Measurements from ENCODE around the gene DLGAP1. TPM values are rescaled to one million over a fixed set of nuclear protein-coding genes. Genes with fewer than 3 reads are reported as not detected.

The DLGAP1 gene
- total RNA-seq, 1 experiment from 2014 or later, result 0.39 TPM

DNA sequence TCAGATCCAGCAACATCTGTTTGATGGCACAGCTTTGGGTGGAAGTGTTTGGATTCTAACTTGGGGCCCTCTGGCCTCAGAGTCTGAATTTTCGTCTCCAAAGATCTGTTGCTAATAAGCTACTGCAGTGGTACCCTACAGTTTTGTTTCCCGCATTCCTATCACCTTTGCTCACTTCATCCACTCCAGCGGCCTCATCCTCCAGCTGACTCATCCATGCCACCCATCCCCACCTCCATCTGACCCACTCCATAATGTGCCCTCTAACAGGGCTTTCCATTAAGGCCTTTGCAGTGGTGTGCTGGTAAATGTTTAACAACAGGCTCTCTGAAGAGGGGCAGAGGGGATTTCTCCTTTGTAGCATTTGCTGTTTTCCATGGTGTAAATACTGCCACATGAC lies 779.7 kb downstream of the DLGAP1 start:
- BruUV-seq (replicated peaks), result no TSS peak
- no peak overlapping the region for H3K9ac ChIP-seq (ENCODE audit: low read length)
- no peaks in the 10 kb centered on the region for H4K20me1 ChIP-seq (ENCODE audit: insufficient read depth)
- ChIA-PET RAD21 (ENCODE audit: low non-redundant PET in 1 of 2, low total read pairs in 2 of 2, uncharacterized antibody in 2 of 2, unreplicated experiment in 2 of 2) (no interaction called here), POLR2A (no interaction called here), CTCF (interaction anchor here (1.2 to 1.5 kb wide), 2 partner anchors 9 to 194 kb away, joined by 3 to 5 read pairs; no protein-coding TSS in a partner anchor)
- no peaks in the 10 kb centered on the region for H3K9me3 ChIP-seq (ENCODE audit: control insufficient read depth in 1 of 2, insufficient read depth in 1 of 2, low read depth in 1 of 2, low read length in 2 of 2)
- no peaks in the 10 kb centered on the region; the same call in 1 of the 2 replicates for H3K9me2 ChIP-seq (ENCODE audit: insufficient read depth)
- H3K27me3 ChIP-seq (ENCODE audit: insufficient read depth, low read length), result no peaks in the 10 kb centered on the region
- H3K4me1 ChIP-seq (ENCODE audit: control insufficient read depth in 1 of 2, insufficient read depth in 2 of 2, low read length in 2 of 2), result peaks cover 25 to 28% of the 10 kb centered on the region in 2 experiments
- DNase-seq (ENCODE audit: low read depth, low spot score) (no peak), ATAC-seq (peak; percentile 50)
- H2AFZ ChIP-seq (ENCODE audit: low read depth, low read length, poor library complexity, severe bottlenecking), result no peak overlapping the region
- H3K36me3 ChIP-seq (ENCODE audit: control insufficient read depth in 1 of 2, insufficient read depth in 2 of 2, low read length in 2 of 2), result no peaks in the 10 kb centered on the region
- no peak for TF ChIP-seq CBX3 (IDR thresholded peaks at IDR 0.05; ENCODE audit: low read depth)
- no peak for TF ChIP-seq EZH2 (IDR thresholded peaks at IDR 0.05)
- TF ChIP-seq, protein P1, sequence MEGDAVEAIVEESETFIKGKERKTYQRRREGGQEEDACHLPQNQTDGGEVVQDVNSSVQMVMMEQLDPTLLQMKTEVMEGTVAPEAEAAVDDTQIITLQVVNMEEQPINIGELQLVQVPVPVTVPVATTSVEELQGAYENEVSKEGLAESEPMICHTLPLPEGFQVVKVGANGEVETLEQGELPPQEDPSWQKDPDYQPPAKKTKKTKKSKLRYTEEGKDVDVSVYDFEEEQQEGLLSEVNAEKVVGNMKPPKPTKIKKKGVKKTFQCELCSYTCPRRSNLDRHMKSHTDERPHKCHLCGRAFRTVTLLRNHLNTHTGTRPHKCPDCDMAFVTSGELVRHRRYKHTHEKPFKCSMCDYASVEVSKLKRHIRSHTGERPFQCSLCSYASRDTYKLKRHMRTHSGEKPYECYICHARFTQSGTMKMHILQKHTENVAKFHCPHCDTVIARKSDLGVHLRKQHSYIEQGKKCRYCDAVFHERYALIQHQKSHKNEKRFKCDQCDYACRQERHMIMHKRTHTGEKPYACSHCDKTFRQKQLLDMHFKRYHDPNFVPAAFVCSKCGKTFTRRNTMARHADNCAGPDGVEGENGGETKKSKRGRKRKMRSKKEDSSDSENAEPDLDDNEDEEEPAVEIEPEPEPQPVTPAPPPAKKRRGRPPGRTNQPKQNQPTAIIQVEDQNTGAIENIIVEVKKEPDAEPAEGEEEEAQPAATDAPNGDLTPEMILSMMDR (IDR thresholded peaks at IDR 0.05 in 2 of 3, conservative IDR thresholded peaks at IDR 0.05 in 1 of 3; ENCODE audit: borderline replicate concordance in 1 of 3, insufficient read depth in 1 of 3, low read depth in 2 of 3, low read length in 2 of 3), result no peak
- TF ChIP-seq, protein P2, sequence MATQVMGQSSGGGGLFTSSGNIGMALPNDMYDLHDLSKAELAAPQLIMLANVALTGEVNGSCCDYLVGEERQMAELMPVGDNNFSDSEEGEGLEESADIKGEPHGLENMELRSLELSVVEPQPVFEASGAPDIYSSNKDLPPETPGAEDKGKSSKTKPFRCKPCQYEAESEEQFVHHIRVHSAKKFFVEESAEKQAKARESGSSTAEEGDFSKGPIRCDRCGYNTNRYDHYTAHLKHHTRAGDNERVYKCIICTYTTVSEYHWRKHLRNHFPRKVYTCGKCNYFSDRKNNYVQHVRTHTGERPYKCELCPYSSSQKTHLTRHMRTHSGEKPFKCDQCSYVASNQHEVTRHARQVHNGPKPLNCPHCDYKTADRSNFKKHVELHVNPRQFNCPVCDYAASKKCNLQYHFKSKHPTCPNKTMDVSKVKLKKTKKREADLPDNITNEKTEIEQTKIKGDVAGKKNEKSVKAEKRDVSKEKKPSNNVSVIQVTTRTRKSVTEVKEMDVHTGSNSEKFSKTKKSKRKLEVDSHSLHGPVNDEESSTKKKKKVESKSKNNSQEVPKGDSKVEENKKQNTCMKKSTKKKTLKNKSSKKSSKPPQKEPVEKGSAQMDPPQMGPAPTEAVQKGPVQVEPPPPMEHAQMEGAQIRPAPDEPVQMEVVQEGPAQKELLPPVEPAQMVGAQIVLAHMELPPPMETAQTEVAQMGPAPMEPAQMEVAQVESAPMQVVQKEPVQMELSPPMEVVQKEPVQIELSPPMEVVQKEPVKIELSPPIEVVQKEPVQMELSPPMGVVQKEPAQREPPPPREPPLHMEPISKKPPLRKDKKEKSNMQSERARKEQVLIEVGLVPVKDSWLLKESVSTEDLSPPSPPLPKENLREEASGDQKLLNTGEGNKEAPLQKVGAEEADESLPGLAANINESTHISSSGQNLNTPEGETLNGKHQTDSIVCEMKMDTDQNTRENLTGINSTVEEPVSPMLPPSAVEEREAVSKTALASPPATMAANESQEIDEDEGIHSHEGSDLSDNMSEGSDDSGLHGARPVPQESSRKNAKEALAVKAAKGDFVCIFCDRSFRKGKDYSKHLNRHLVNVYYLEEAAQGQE (IDR thresholded peaks at IDR 0.05; ENCODE audit: low read depth), result no peak
- TF ChIP-seq CEBPB (IDR thresholded peaks at IDR 0.05; ENCODE audit: low read depth), result no peak
- TF ChIP-seq SIN3A (IDR thresholded peaks at IDR 0.05; ENCODE audit: low read depth), result no peak
- TF ChIP-seq ZNF274 (IDR thresholded peaks at IDR 0.05; ENCODE audit: low read depth, low read length), result no peak
- TF ChIP-seq, protein P3, sequence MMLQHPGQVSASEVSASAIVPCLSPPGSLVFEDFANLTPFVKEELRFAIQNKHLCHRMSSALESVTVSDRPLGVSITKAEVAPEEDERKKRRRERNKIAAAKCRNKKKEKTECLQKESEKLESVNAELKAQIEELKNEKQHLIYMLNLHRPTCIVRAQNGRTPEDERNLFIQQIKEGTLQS (IDR thresholded peaks at IDR 0.05), result no peak
- no peak for TF ChIP-seq YY1 (IDR thresholded peaks at IDR 0.05; ENCODE audit: extremely low read depth, insufficient replicate concordance, low read depth, low read length)
- no peak for TF ChIP-seq EGR1 (IDR thresholded peaks at IDR 0.05; ENCODE audit: low read depth)
- TF ChIP-seq, protein P4, sequence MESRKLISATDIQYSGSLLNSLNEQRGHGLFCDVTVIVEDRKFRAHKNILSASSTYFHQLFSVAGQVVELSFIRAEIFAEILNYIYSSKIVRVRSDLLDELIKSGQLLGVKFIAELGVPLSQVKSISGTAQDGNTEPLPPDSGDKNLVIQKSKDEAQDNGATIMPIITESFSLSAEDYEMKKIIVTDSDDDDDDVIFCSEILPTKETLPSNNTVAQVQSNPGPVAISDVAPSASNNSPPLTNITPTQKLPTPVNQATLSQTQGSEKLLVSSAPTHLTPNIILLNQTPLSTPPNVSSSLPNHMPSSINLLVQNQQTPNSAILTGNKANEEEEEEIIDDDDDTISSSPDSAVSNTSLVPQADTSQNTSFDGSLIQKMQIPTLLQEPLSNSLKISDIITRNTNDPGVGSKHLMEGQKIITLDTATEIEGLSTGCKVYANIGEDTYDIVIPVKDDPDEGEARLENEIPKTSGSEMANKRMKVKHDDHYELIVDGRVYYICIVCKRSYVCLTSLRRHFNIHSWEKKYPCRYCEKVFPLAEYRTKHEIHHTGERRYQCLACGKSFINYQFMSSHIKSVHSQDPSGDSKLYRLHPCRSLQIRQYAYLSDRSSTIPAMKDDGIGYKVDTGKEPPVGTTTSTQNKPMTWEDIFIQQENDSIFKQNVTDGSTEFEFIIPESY (IDR thresholded peaks at IDR 0.05; ENCODE audit: extremely low read depth, insufficient replicate concordance, low read length), result no peak
- intact Hi-C loops (cut with micrococcal nuclease), result no loop called here
- H3K27ac ChIP-seq (ENCODE audit: low read depth, low read length), result no peak overlapping the region
- H3K4me3 ChIP-seq (replicated peaks in 1 of 2; ENCODE audit: low read depth in 1 of 2, low read length in 2 of 2), result no peak overlapping the region
- H3K79me2 ChIP-seq (ENCODE audit: insufficient read depth, low read length), result no peaks in the 10 kb centered on the region
- peak overlapping the region; percentile 26 for H3K4me2 ChIP-seq (ENCODE audit: low read length)

All from HCT116 (cell line).